ENCODE data around the gene TAC4. TPM values are rescaled to one million over a fixed set of nuclear protein-coding genes. Genes with fewer than 3 reads are reported as not detected.
A peak's percentile ranks its signal among the peaks of the same experiment; 100 is the strongest.

Gene TAC4
- polyA plus RNA-seq, 1 donor (not counting 4 experiments of a cell fraction or from before 2014, with no cell fraction given) = not detected

GRCh38 chr17:49881054-49881402 is 33.2 kb upstream of the TAC4 start:
- dilution Hi-C loops (cut with MboI; ENCODE audit: extremely low pct_ligation_motif_present, low sequenced_read_pairs) = loop anchor here (10.0 kb wide), 1 partner anchor 114 kb away; the partner anchor contains the start of gene DLX3
- TF ChIP-seq EZH2 (IDR thresholded peaks at IDR 0.05; ENCODE audit: low read length) (no peak), CTCF (optimal IDR thresholded peaks at IDR 0.05 in 1 of 3, IDR thresholded peaks at IDR 0.05 in 1 of 3, conservative IDR thresholded peaks at IDR 0.05 in 1 of 3; ENCODE audit: extremely low read depth in 1 of 3, insufficient read depth in 2 of 3, low read length in 3 of 3) (no peak)
- Histone ChIP-seq H3K4me1 (ENCODE audit: control insufficient read depth, extremely low read depth, insufficient read depth, low read length) (no peaks in the 10 kb centered on the region), H3K27ac (ENCODE audit: control insufficient read depth, insufficient read depth, low read length) (no peak overlapping the region), H3K79me2 (ENCODE audit: control insufficient read depth, insufficient read depth, low read length) (no peaks in the 10 kb centered on the region), H4K20me1 (ENCODE audit: control insufficient read depth, extremely low read depth, insufficient read depth, low read length) (no peaks in the 10 kb centered on the region), H3K9me1 (ENCODE audit: control insufficient read depth, extremely low read depth, insufficient read depth, low read length) (no peaks in the 10 kb centered on the region), H2AFZ (ENCODE audit: control insufficient read depth, low read length) (no peak overlapping the region), H3K9ac (ENCODE audit: control insufficient read depth, extremely low read depth, insufficient read depth, low read length) (no peak overlapping the region), H3K9me3 (ENCODE audit: control insufficient read depth, low read depth, low read length) (no peaks in the 10 kb centered on the region), H3K4me3 (ENCODE audit: control insufficient read depth in 2 of 3, extremely low read depth in 1 of 3, insufficient read depth in 2 of 3, low read depth in 1 of 3, low read length in 3 of 3) (no peak overlapping the region), H3K36me3 (ENCODE audit: control insufficient read depth in 2 of 2, extremely low read depth in 1 of 2, insufficient read depth in 2 of 2, low read length in 2 of 2) (no peaks in the 10 kb centered on the region), H3K27me3 (ENCODE audit: control insufficient read depth, extremely low read depth, insufficient read depth, low read length) (peaks cover 21% of the 10 kb centered on the region), H3K4me2 (ENCODE audit: control insufficient read depth, extremely low read depth, insufficient read depth, low read depth, low read length) (peak overlapping the region; percentile 48)
- no peak for FAIRE-seq
- no peak for DNase-seq (ENCODE audit: low read depth, low spot score)

- FAIRE-seq = no peak
- no peak overlapping the region for H3K4me3 ChIP-seq (ENCODE audit: control insufficient read depth in 2 of 3, extremely low read depth in 1 of 3, insufficient read depth in 2 of 3, low read depth in 1 of 3, low read length in 3 of 3)
- dilution Hi-C loops (cut with MboI; ENCODE audit: extremely low pct_ligation_motif_present, low sequenced_read_pairs) = loop anchor here (10.0 kb wide), 1 partner anchor 114 kb away; the partner anchor contains the start of gene DLX3
Measured at GRCh38 chr17:49880291-49881053, 32.6 kb upstream of the TAC4 start.

More at GRCh38 chr17:49880291-49881053, 32.6 kb upstream of the TAC4 start:
- Histone ChIP-seq H3K4me2 (ENCODE audit: control insufficient read depth, extremely low read depth, insufficient read depth, low read depth, low read length) (peak overlapping the region; percentile 48), H3K9me1 (ENCODE audit: control insufficient read depth, extremely low read depth, insufficient read depth, low read length) (no peaks in the 10 kb centered on the region), H3K79me2 (ENCODE audit: control insufficient read depth, insufficient read depth, low read length) (no peaks in the 10 kb centered on the region), H3K27me3 (ENCODE audit: control insufficient read depth, extremely low read depth, insufficient read depth, low read length) (peaks cover 21% of the 10 kb centered on the region), H3K4me1 (ENCODE audit: control insufficient read depth, extremely low read depth, insufficient read depth, low read length) (no peaks in the 10 kb centered on the region), H3K9me3 (ENCODE audit: control insufficient read depth, low read depth, low read length) (no peaks in the 10 kb centered on the region), H2AFZ (ENCODE audit: control insufficient read depth, low read length) (no peak overlapping the region), H3K36me3 (ENCODE audit: control insufficient read depth in 2 of 2, extremely low read depth in 1 of 2, insufficient read depth in 2 of 2, low read length in 2 of 2) (no peaks in the 10 kb centered on the region), H3K27ac (ENCODE audit: control insufficient read depth, insufficient read depth, low read length) (no peak overlapping the region), H4K20me1 (ENCODE audit: control insufficient read depth, extremely low read depth, insufficient read depth, low read length) (no peaks in the 10 kb centered on the region), H3K9ac (ENCODE audit: control insufficient read depth, extremely low read depth, insufficient read depth, low read length) (no peak overlapping the region)
- TF ChIP-seq EZH2 (IDR thresholded peaks at IDR 0.05; ENCODE audit: low read length) (no peak), CTCF (optimal IDR thresholded peaks at IDR 0.05 in 1 of 3, IDR thresholded peaks at IDR 0.05 in 1 of 3, conservative IDR thresholded peaks at IDR 0.05 in 1 of 3; ENCODE audit: extremely low read depth in 1 of 3, insufficient read depth in 2 of 3, low read length in 3 of 3) (peak; percentile 88 to 99 (median 93))
- no peak for DNase-seq (ENCODE audit: low read depth, low spot score)
